ENCODE results near the gene BFSP2.
"Not testable (repeated sequence)": the region's sequence is repeated elsewhere in the genome, so short reads cannot be mapped to it uniquely, and the experiment has no call there.

Gene BFSP2

GRCh38 chr3:133475245-133476010 lies 75.6 kb downstream of the BFSP2 start:
- H3K4me3 ChIP-seq (ENCODE audit: low read depth, low read length): no peak overlapping the region
- TF ChIP-seq CTCF (IDR thresholded peaks at IDR 0.05; ENCODE audit: borderline replicate concordance, insufficient read depth, low read depth, low read length): no peak

GRCh38 chr3:133476971-133477375 lies 77.1 kb downstream of the BFSP2 start:
- H3K4me3 ChIP-seq (ENCODE audit: low read depth, low read length): no peak overlapping the region

GRCh38 chr3:133477487-133477886 lies 77.6 kb downstream of the BFSP2 start:
- no peak overlapping the region for H3K4me3 ChIP-seq (ENCODE audit: low read depth, low read length)
- TF ChIP-seq CTCF (IDR thresholded peaks at IDR 0.05; ENCODE audit: borderline replicate concordance, insufficient read depth, low read depth, low read length): no peak

More at GRCh38 chr3:133476971-133477375, 77.1 kb downstream of the BFSP2 start:
- no peak for TF ChIP-seq CTCF (IDR thresholded peaks at IDR 0.05; ENCODE audit: borderline replicate concordance, insufficient read depth, low read depth, low read length)

- TF ChIP-seq CTCF (IDR thresholded peaks at IDR 0.05; ENCODE audit: borderline replicate concordance, insufficient read depth, low read depth, low read length): no peak
- H3K4me3 ChIP-seq (ENCODE audit: low read depth, low read length): no peak overlapping the region
These were observed 78.8 kb downstream of the BFSP2 start for GRCh38 chr3:133478624-133479023.

- TF ChIP-seq CTCF (IDR thresholded peaks at IDR 0.05; ENCODE audit: borderline replicate concordance, insufficient read depth, low read depth, low read length): no peak
These were observed 79.5 kb downstream of the BFSP2 start for GRCh38 chr3:133479401-133479800.

GRCh38 chr3:133479895-133480669 lies 80.2 kb downstream of the BFSP2 start:
- no peak overlapping the region for H3K4me3 ChIP-seq (ENCODE audit: low read depth, low read length)
- no peak for TF ChIP-seq CTCF (IDR thresholded peaks at IDR 0.05; ENCODE audit: borderline replicate concordance, insufficient read depth, low read depth, low read length)

More at GRCh38 chr3:133479401-133479800, 79.5 kb downstream of the BFSP2 start:
- H3K4me3 ChIP-seq (ENCODE audit: low read depth, low read length): no peak overlapping the region

GRCh38 chr3:133482474-133482873 lies 82.6 kb downstream of the BFSP2 start:
- H3K4me3 ChIP-seq (ENCODE audit: low read depth, low read length): not testable (repeated sequence)

Measured in GM12875 (cell line).